ENCODE results near the gene ADARB1.

- TF ChIP-seq CTCF (IDR thresholded peaks at IDR 0.05) (no peak), POLR2AphosphoS5 (IDR thresholded peaks at IDR 0.05) (no peak), POLR2A (IDR thresholded peaks at IDR 0.05) (no peak), EP300 (IDR thresholded peaks at IDR 0.05; ENCODE audit: low read depth) (no peak)
Measured at GRCh38 chr21:45034556-45035476, 39.6 kb upstream of the ADARB1 start.

All from transverse colon (tissue), 4 donors.